UCSD-AML1 (cell line): ENCODE results near the gene DEAF1.

ENCODE experiments used
- DNase-seq: peaks from one replicate; lab custom pipeline; 2025; ENCODE audit not compliant: unreplicated experiment; lab: John Stamatoyannopoulos, UW

Gene DEAF1

GRCh38 chr11:625636-626268, 69.3 kb downstream of the DEAF1 start:
- DNase-seq: no peak

- no peak for DNase-seq
Observed at GRCh38 chr11:624705-625635, 70.1 kb downstream of the DEAF1 start, which contains the start of gene CDHR5. TSS of gene CDHR5 (minus strand) at chr11:624955. CDS start at chr11:624902, 53 bp downstream.

- no peak for DNase-seq
Observed at GRCh38 chr11:623999-624704, 70.9 kb downstream of the DEAF1 start.

GRCh38 chr11:623349-623869, 71.6 kb downstream of the DEAF1 start:
- DNase-seq: no peak

- DNase-seq: no peak
Observed at GRCh38 chr11:621838-622237, 73.2 kb downstream of the DEAF1 start.

- no peak for DNase-seq
Observed at GRCh38 chr11:620935-621814, 73.8 kb downstream of the DEAF1 start.

GRCh38 chr11:620201-620600, 74.8 kb downstream of the DEAF1 start:
- no peak for DNase-seq

- DNase-seq: no peak
Observed at GRCh38 chr11:619628-620050, 75.4 kb downstream of the DEAF1 start.

GRCh38 chr11:618856-619627, 76.0 kb downstream of the DEAF1 start:
- no peak for DNase-seq

- no peak for DNase-seq
Observed at GRCh38 chr11:617912-618682, 76.9 kb downstream of the DEAF1 start.

GRCh38 chr11:617199-617911, 77.7 kb downstream of the DEAF1 start:
- no peak for DNase-seq

- DNase-seq: peak; percentile 33
Observed at GRCh38 chr11:616320-617198, 78.5 kb downstream of the DEAF1 start.

- peak; percentile 96 for DNase-seq
Observed at GRCh38 chr11:615504-616319, 79.3 kb downstream of the DEAF1 start, which contains the start of gene IRF7. TSS of gene IRF7 (minus strand) at chr11:615950. CDS start at chr11:615364, 586 bp downstream.

- no peak for DNase-seq
Observed at GRCh38 chr11:614623-615503, 80.2 kb downstream of the DEAF1 start.

GRCh38 chr11:614021-614622, 80.9 kb downstream of the DEAF1 start:
- DNase-seq: no peak
